Transverse colon (tissue), 4 donors: ENCODE results near the gene KCNK10. TPM values are rescaled to one million over a fixed set of nuclear protein-coding genes. Genes with fewer than 3 reads are reported as not detected.

Experiments
- DNase-seq: peaks from one replicate; pipeline ENCODE4 v3.0.0-alpha.2; 2019
- H3K27ac ChIP-seq, 4 donors: fragments of 200-600 bp; sonication (generic); 2 replicates each; pipeline ENCODE4 v1.5.1; 2016 to 2018; ENCODE audit warnings: inconsistent platforms in 4 of 4
- H3K27me3 ChIP-seq: fragments of 200-600 bp; sonication (generic); 2 replicates; pipeline ENCODE4 v1.5.1; 2017; ENCODE audit warnings: inconsistent platforms
- H3K36me3 ChIP-seq, 4 donors: fragments of 200-600 bp; sonication (generic); 2 replicates each; pipeline ENCODE4 v1.5.1; 2017 to 2019; ENCODE audit warnings: inconsistent platforms in 4 of 4
- H3K4me1 ChIP-seq, 4 donors: fragments of 200-600 bp; sonication (generic); 2 replicates each; pipeline ENCODE4 v1.5.1; 2017 to 2020; ENCODE audit warnings: inconsistent platforms in 4 of 4
- H3K4me3 ChIP-seq, 4 donors: fragments of 200-600 bp; sonication (generic); 1 replicate in 1 of 4; 2 replicates in 3 of 4; pipeline versions ENCODE4 v1.5.1 to v1.6.1; 2017 to 2019; ENCODE audit warnings: inconsistent platforms in 4 of 4
- H3K9me3 ChIP-seq, 2 donors: fragments of 200-600 bp; sonication (generic); 2 replicates each; pipeline ENCODE4 v1.5.1; 2017 to 2019; ENCODE audit warnings: inconsistent platforms in 2 of 2
- CTCF ChIP-seq, 5 experiments: fragments of 200-600 bp in 3 of 5; fragments of 450-650 bp in 2 of 5; sonication (generic) in 3 of 5; IDR thresholded peaks; 1 replicate in 2 of 5; 2 replicates in 3 of 5; pipeline ENCODE4 v1.5.1; 2016 to 2017; ENCODE audit warnings: antibody characterized with exemption in 5 of 5, inconsistent platforms in 3 of 5, mild to moderate bottlenecking in 2 of 5, moderate library complexity in 1 of 5
- EP300 ChIP-seq: sonication (generic); formaldehyde crosslinking; IDR thresholded peaks from one replicate; pipeline ENCODE4 v1.6.1; 2017; ENCODE audit warnings: antibody characterized with exemption, low read depth
- POLR2A ChIP-seq: fragments of 450-650 bp; IDR thresholded peaks from one replicate; pipeline ENCODE4 v1.6.1; 2016; ENCODE audit warnings: antibody characterized with exemption, mild to moderate bottlenecking, moderate library complexity
- POLR2AphosphoS5 ChIP-seq, 3 donors: sonication (generic); formaldehyde crosslinking; IDR thresholded peaks; one replicate each; pipeline ENCODE4 v1.6.1; 2016; ENCODE audit warnings: antibody characterized with exemption in 3 of 3
- WGBS, 2 donors: methylation state at CpG; one replicate each; pipeline ENCODE4 v1.1.5; 2018; ENCODE audit warnings: low coverage in 1 of 2; 5-methylcytosine and 5-hydroxymethylcytosine counted together
- in situ Hi-C, 4 donors: fragments of 200-750 bp; cut with MboI; loops; one replicate each; pipeline versions ENCODE4 v1.15.0 to v1.15.1; 2017; ENCODE audit warnings: low sequenced_read_pairs in 3 of 4, low pct_ligation_motif_present in 1 of 4, low pct_unique_long_range_greater_than_20kb in 1 of 4
- intact Hi-C: fragments of 100-400 bp; cut with DNase I; formaldehyde crosslinking; loops from one replicate; pipeline ENCODE4 v1.15.1; 2023; ENCODE audit warnings: low total_unique reads
- total RNA-seq, 4 donors: library from RNA; depleted of rRNA; stranded (reverse); fragments of >200 nt; gene quantifications; one replicate each; pipeline ENCODE4 v1.1.0, GENCODE V29; 2016

The KCNK10 gene
- total RNA-seq, 4 donors from 2014 or later, result 2.2 to 7.4 (median 3.2) TPM

GRCh38 chr14:88310449-88310848 is 12.6 kb downstream of the KCNK10 start:
- Histone ChIP-seq H3K4me1 (no peaks in the 10 kb centered on the region), H3K9me3 (no peaks in the 10 kb centered on the region), H3K4me3 (no peak overlapping the region), H3K36me3 (no peaks in the 10 kb centered on the region), H3K27me3 (no peaks in the 10 kb centered on the region), H3K27ac (no peak overlapping the region)
- WGBS, 2 donors, result 57 to 80% methylated on average over 1 to 4 of the region's 4 CpGs
- intact Hi-C loops (no loop called here), in situ Hi-C loops (no loop called here)
- no peak for DNase-seq
- TF ChIP-seq CTCF (IDR thresholded peaks at IDR 0.05), result no peak
- TF ChIP-seq EP300, result no peak
- no peak for TF ChIP-seq POLR2A
- TF ChIP-seq POLR2AphosphoS5 (IDR thresholded peaks at IDR 0.05), result no peak

GRCh38 chr14:88310021-88310420 is 13.0 kb downstream of the KCNK10 start:
- intact Hi-C loops (no loop called here), in situ Hi-C loops (no loop called here)
- Histone ChIP-seq H3K4me3 (no peak overlapping the region), H3K27ac (no peak overlapping the region), H3K27me3 (no peaks in the 10 kb centered on the region), H3K36me3 (no peaks in the 10 kb centered on the region), H3K9me3 (no peaks in the 10 kb centered on the region), H3K4me1 (no peaks in the 10 kb centered on the region)
- no peak for DNase-seq
- 87% methylated on average over 4 of the region's 4 CpGs for WGBS, 2 donors
- TF ChIP-seq POLR2A (no peak), POLR2AphosphoS5 (IDR thresholded peaks at IDR 0.05) (no peak), CTCF (IDR thresholded peaks at IDR 0.05) (no peak), EP300 (no peak)

- Histone ChIP-seq H3K27me3 (no peaks in the 10 kb centered on the region), H3K36me3 (no peaks in the 10 kb centered on the region), H3K9me3 (no peaks in the 10 kb centered on the region), H3K4me3 (no peak overlapping the region), H3K4me1 (no peaks in the 10 kb centered on the region), H3K27ac (no peak overlapping the region)
- intact Hi-C loops, result no loop called here
- no peak for TF ChIP-seq CTCF (IDR thresholded peaks at IDR 0.05)
- no peak for TF ChIP-seq EP300
- no peak for TF ChIP-seq POLR2AphosphoS5 (IDR thresholded peaks at IDR 0.05)
- TF ChIP-seq POLR2A, result no peak
- WGBS, 2 donors, result 77 to 83% methylated on average over 2 to 6 of the region's 6 CpGs
- in situ Hi-C loops, result no loop called here
- no peak for DNase-seq
Measured at GRCh38 chr14:88305528-88306322, 17.3 kb downstream of the KCNK10 start.

GRCh38 chr14:88303041-88303440 is 20.0 kb downstream of the KCNK10 start:
- Histone ChIP-seq H3K36me3 (no peaks in the 10 kb centered on the region), H3K9me3 (no peaks in the 10 kb centered on the region), H3K4me3 (no peak overlapping the region), H3K27me3 (no peaks in the 10 kb centered on the region), H3K4me1 (no peaks in the 10 kb centered on the region), H3K27ac (no peak overlapping the region)
- TF ChIP-seq POLR2AphosphoS5 (IDR thresholded peaks at IDR 0.05), result no peak
- no peak for TF ChIP-seq CTCF (IDR thresholded peaks at IDR 0.05)
- no peak for TF ChIP-seq EP300
- no peak for TF ChIP-seq POLR2A
- DNase-seq, result no peak
- in situ Hi-C loops, result no loop called here
- intact Hi-C loops, result no loop called here
- WGBS, 2 donors, result 60 to 79% methylated on average over 1 to 3 of the region's 3 CpGs
